HG03432 (cell line): Measurements from ENCODE around the gene VWA8.
"Not testable (repeated sequence)": the region's sequence is repeated elsewhere in the genome, so short reads cannot be mapped to it uniquely, and the experiment has no call there.

ENCODE experiments used
- ATAC-seq: cut with Tn5 transposase; IDR thresholded peaks from one replicate; pipeline ENCODE4 v1.9.1; 2021; ENCODE audit warnings: mild to moderate bottlenecking, moderate library complexity; ENCODE audit not compliant: unreplicated experiment

Gene VWA8

DNA sequence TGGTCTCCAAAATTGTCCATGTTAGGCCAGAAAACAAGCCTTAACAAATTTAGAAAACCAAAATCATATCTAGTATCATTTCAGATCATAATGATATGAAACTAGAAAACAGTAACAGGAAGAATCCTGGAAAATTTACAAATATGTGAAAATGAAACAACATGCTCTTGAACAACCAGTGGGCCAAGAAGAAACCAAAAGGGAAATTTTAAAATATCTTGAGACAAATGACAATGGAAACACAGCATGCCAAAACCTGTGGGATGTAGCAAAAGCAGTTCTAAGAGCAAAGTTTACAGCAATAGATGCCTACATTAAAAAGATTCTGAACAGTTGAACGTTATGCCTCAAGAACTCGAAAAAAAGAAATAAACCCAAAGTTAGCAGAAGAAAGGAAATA, 32.6 kb downstream of the VWA8 start:
- no peak for ATAC-seq

DNA sequence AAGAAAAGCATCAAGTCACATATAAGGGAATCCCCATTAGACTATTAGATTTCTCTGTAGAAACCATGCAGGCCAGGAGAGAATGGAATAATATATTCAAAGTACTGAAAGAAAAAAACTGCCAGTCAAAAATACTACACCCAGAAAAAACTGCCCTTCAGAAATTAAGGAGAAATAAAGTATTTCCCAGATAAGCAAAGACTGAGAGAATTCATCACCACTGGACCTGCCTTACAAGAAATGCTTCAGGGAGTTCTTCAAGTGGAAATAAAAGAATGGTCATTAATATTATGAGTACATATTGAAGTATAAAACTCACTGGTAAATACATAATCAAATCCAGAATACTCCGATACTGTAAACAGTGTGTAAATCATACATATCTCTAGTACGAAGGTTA, 35.9 kb downstream of the VWA8 start:
- no peak for ATAC-seq

DNA sequence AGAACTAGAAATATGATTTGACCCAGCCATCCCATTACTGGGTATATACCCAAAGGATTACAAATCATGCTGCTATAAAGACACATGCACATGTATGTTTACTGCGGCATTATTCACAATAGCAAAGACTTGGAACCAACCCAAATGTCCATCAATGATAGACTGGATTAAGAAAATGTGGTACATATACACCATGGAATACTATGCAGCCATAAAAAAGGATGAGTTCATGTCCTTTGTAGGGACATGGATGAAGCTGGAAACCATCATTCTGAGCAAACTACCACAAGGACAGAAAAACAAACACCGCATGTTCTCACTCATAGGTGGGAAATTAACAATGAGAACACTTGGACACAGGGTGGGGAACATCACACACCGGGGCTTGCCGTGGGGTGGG, 38.0 kb downstream of the VWA8 start:
- ATAC-seq = not testable (repeated sequence)

DNA sequence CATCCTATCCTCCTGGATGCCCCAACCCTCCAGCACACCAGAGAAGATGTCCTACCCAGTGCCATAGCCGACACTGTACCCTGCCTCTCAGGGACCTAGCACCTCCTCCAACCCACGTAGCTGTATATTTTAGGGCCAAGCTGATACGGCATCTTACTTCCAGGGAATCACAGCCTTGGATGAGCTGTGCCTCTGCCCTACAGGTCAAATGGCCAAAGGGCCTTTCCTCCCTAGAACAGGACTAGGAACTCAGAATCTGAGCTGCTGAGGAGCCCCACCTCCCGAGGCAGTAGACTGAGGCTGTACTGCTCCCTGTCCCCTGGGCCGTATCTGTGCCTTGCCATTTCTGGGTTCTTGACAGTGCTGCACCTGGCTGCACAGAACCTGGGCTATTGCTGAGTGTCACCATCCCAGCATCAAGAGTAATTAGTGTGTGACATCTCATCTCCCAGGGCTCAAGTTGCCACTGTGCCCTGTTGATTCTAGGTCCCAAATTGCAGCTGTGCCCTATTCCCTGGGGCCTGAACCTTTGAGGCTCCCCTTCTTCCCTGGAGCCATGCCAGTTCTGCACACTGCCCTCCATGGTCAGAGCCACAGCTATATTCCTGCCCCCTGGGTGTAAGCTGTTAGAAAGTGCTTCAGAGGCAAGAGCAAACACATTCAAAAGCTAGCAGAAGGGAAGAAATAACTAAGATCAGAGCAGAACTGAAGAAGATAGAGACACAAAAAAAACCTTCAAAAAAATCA, 41.0 kb downstream of the VWA8 start:
- no peak for ATAC-seq

- ATAC-seq = no peak
Measured at GRCh38 chr13:41919031-41919740, 41.7 kb downstream of the VWA8 start.

DNA sequence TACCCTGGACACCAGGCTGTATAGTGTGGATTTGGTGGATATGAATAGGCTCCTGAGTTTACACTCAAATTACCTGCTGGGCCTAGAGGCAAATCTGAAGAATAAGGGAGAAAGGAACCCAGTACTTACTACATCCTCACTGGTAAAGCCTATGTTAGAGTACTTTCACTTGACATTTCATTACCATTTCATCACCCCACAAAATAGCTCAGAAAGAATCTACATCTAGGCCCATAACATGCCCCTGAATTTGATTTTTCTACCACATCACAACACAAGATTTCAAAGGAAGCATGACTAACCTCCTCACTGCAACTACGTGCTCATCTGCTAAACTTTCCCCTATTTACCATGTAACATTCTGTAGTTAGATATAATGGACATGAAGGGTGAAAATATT, 43.3 kb downstream of the VWA8 start:
- ATAC-seq = no peak

GRCh38 chr13:41916173-41916954, 44.5 kb downstream of the VWA8 start:
- peak; percentile 95 for ATAC-seq

DNA sequence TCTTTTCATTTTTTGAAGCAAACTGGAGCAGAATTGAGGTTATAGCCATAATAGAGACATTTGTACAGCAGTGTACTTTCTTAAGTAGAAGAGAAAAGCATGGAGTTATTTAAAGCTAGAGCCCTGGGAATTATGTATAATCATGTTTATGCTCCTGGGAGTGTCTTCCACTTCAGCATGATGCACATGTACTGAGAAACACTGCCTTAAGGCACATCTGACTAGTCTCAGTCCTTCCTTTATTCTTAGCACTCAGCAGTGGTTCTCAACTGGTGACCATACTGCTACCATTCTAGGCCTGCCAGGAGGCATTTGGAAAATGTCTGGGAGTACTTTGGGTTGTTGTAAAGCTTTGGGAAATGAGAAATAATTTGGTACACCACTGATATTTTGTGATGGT, 45.8 kb downstream of the VWA8 start:
- ATAC-seq = no peak

- ATAC-seq = no peak
Measured at GRCh38 chr13:41914552-41914951, 46.4 kb downstream of the VWA8 start.

DNA sequence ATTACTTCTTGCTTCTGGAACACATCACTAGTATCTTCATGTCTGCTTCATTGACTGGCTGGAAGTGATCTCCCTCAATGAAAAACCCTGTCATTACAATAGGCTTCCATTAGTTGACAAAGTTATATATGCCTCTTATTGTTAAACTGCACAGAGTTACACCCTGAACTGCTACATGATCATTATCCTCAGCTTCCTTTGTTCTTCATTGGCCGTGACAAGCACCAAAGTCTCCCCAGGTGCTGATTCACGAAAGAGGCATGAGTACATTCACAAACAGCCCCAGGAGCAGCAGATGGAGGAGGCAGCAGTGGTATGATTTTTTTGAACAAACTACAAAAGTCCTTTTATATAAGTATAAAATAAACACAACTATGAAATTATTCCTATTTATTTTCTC, 51.4 kb downstream of the VWA8 start:
- no peak for ATAC-seq

DNA sequence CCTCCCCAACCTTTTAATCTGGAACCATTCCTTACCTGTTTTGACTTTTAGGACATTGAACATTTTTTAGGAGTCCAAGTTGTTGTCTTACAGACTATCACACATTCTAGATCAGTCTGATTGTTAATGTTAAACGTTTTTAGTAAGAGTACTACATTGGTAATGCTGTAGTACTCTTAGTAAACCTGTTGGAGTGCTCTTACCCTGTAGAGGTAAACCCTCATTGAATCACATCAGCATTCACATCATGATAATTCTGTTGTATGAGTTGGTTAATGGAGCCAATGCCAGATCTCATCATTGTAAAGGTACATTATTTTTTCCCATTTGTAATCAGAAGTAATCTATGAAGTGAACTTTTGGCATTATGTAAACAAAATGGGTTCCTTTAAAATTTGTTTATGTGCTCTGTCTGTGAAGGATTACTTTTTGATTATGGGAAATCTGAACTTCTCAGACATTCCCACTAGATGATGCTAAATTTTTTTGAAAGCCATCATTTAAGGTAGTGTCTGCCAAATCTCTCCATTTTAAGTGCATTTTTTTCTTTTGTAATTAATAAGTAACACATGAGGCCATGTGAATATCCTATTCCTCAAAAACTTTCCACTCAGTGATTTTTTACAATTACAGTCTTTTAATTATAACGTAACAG, 55.2 kb downstream of the VWA8 start:
- ATAC-seq = peak; percentile 78

GRCh38 chr13:41900918-41901317, 60.0 kb downstream of the VWA8 start:
- no peak for ATAC-seq

- not testable (repeated sequence) for ATAC-seq
Measured at GRCh38 chr13:41898411-41898810, 62.5 kb downstream of the VWA8 start.

DNA sequence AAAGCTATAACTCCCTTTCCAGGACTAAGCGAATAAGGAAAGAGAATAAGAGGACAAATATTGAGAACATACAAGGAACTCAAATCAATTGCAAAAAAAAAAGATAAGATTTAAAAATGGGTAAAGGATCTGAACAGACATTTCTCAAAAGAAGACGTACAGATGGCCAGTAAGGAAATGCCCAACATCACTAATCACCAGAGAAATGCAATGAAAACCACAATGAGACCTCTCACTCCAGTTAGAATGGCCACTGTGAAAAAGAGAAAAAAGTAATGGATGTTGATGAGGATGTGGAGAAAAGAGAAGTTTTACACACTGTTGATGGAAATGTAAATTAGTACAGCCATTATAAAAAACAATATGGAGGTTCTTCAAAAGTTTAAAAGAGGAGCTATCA, 63.8 kb downstream of the VWA8 start:
- no peak for ATAC-seq

GRCh38 chr13:41895478-41895877, 65.4 kb downstream of the VWA8 start:
- ATAC-seq = no peak

- no peak for ATAC-seq
Measured at GRCh38 chr13:41891119-41891518, 69.8 kb downstream of the VWA8 start.

DNA sequence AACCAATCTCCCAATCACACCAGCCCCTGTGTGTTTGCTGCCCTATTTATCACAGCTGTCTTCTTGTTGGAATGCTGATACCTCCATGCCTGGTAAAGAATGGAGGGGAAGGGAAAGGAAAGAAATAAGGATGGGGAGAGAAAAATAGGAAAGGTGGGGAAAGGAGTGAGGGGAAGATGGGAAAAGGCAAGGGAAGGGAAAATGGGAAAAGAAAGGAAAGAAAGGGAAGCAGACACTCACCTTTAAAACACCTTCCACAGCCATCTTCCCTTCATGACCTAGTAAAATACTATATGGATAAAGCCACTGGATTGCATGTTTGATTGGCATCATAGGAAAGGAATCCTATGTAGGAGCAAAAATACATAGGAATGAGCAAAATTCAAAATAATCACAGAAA, 77.8 kb downstream of the VWA8 start:
- no peak for ATAC-seq

DNA sequence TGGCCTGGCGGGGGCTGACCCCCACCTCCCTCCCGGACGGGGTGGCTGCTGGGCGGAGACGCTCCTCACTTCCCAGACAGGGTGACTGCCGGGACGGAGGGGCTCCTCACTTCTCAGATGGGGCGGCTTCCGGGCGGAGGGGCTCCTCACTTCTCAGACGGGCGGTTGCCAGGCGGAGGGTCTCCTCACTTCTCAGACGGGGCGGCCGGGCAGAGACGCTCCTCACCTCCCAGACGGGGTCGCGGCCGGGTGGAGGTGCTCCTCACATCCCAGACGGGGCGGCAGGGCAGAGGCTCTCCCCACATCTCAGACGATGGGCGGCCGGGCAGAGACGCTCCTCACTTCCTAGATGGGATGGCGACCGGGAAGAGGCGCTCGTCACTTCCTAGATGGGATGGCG, 79.0 kb downstream of the VWA8 start:
- not testable (repeated sequence) for ATAC-seq

- ATAC-seq = no peak
Measured at GRCh38 chr13:41880966-41881365, 79.9 kb downstream of the VWA8 start.

GRCh38 chr13:41864658-41865057, 96.3 kb downstream of the VWA8 start:
- ATAC-seq = no peak

- not testable (repeated sequence) for ATAC-seq
Measured at GRCh38 chr13:41862659-41863058, 98.2 kb downstream of the VWA8 start.
